HCT116 (cell line): ENCODE results near the gene MACROH2A1. TPM values are rescaled to one million over a fixed set of nuclear protein-coding genes. Genes with fewer than 3 reads are reported as not detected.

Experiments used
- ATAC-seq: fragments of 200-7000 bp; cut with Tn5 transposase; 2 replicates; pipeline ENCODE4 v1.9.1; 2020; ENCODE audit warnings: mild to moderate bottlenecking, moderate library complexity
- BruUV-seq: library from RNA; stranded (reverse); fragments of 400-500 nt; replicated peaks from 2 replicates; lab custom pipeline; 2021; lab: Mats Ljungman, UMichigan
- CTCF ChIA-PET: fragments of 300-600 bp; sonication (Branson Sonifier 250); formaldehyde crosslinking; loops from one replicate; lab custom pipeline; 2021; ENCODE audit warnings: antibody characterized with exemption; lab: Charles Lee
- POLR2A ChIA-PET: fragments of 300-600, 350-600 bp; sonication (Branson Sonifier 250); formaldehyde crosslinking; loops from one replicate; lab custom pipeline; 2021; ENCODE audit warnings: antibody characterized with exemption; lab: Charles Lee
- RAD21 ChIA-PET, 2 experiments: fragments of 300-600 bp; sonication (Branson Sonifier 250); formaldehyde crosslinking; loops; one replicate each; lab custom pipeline; 2023; ENCODE audit warnings: low total read pairs in 2 of 2; ENCODE audit not compliant: uncharacterized antibody in 2 of 2, unreplicated experiment in 2 of 2, low non-redundant PET in 1 of 2; lab: Charles Lee
- DNase-seq: peaks from one replicate; pipeline ENCODE4 v3.0.0-alpha.2; 2010; ENCODE audit warnings: low read depth, low spot score
- H2AFZ ChIP-seq: fragments of 200-600 bp; shearing (Covaris generic), sonication (generic); 2 replicates; pipeline ENCODE4 v1.6.1; 2017; ENCODE audit warnings: low read depth, mixed run types, mixed read lengths, antibody characterized with exemption, low read length; ENCODE audit not compliant: poor library complexity, severe bottlenecking
- H3K27ac ChIP-seq: 2 replicates; pipeline ENCODE4 v1.5.1; 2012; ENCODE audit warnings: low read depth, low read length
- H3K27me3 ChIP-seq: fragments of 200-600 bp; sonication (generic); 2 replicates; pipeline ENCODE4 v1.6.1; 2016; ENCODE audit warnings: mixed run types, low read length, mixed read lengths; ENCODE audit not compliant: insufficient read depth
- H3K36me3 ChIP-seq, 2 experiments: fragments of 200-500 bp in 1 of 2; fragments of 200-600 bp in 1 of 2; sonication (Bioruptor generic) in 1 of 2; sonication (generic) in 1 of 2; 2 replicates each; pipeline versions ENCODE4 v1.5.1 to v1.6.1; 2014 to 2016; ENCODE audit warnings: low read length in 2 of 2, inconsistent platforms in 1 of 2, mixed read lengths in 1 of 2, mixed run types in 1 of 2; ENCODE audit not compliant: insufficient read depth in 2 of 2, control insufficient read depth in 1 of 2
- H3K4me1 ChIP-seq, 2 experiments: fragments of 200-600 bp in 1 of 2; sonication (generic) in 1 of 2; 2 replicates each; pipeline versions ENCODE4 v1.5.1 to v1.6.1; 2012 to 2017; ENCODE audit warnings: low read length in 2 of 2, inconsistent platforms in 1 of 2, mild to moderate bottlenecking in 1 of 2, mixed read lengths in 1 of 2, mixed run types in 1 of 2, moderate library complexity in 1 of 2; ENCODE audit not compliant: insufficient read depth in 2 of 2, control insufficient read depth in 1 of 2
- H3K4me2 ChIP-seq: fragments of 200-600 bp; sonication (generic); 2 replicates; pipeline ENCODE4 v1.6.1; 2017; ENCODE audit warnings: mixed run types, low read length, mixed read lengths
- H3K4me3 ChIP-seq, 2 experiments: fragments of 200-600 bp in 1 of 2; sonication (generic) in 1 of 2; replicated peaks in 1 of 2; 2 replicates each; pipeline ENCODE4 v1.5.1; 2011 to 2016; ENCODE audit warnings: low read length in 2 of 2, control low read depth in 1 of 2, low read depth in 1 of 2, mild to moderate bottlenecking in 1 of 2, mixed read lengths in 1 of 2, mixed run types in 1 of 2
- H3K79me2 ChIP-seq: fragments of 200-600 bp; sonication (generic); 2 replicates; pipeline ENCODE4 v1.6.1; 2017; ENCODE audit warnings: mild to moderate bottlenecking, mixed run types, low read length, moderate library complexity, mixed read lengths; ENCODE audit not compliant: insufficient read depth
- H3K9ac ChIP-seq: fragments of 200-600 bp; sonication (generic); 2 replicates; pipeline ENCODE4 v1.6.1; 2016; ENCODE audit warnings: low read length, mixed read lengths
- H3K9me2 ChIP-seq: fragments of 200-600 bp; sonication (generic), shearing (Covaris generic); 2 replicates; pipeline ENCODE4 v1.6.1; 2017; ENCODE audit warnings: mixed run types, mild to moderate bottlenecking, moderate library complexity; ENCODE audit not compliant: insufficient read depth
- H3K9me3 ChIP-seq, 2 experiments: fragments of 200-500 bp in 1 of 2; fragments of 200-600 bp in 1 of 2; sonication (Bioruptor generic) in 1 of 2; sonication (generic) in 1 of 2; 2 replicates each; pipeline ENCODE4 v1.6.1; 2014 to 2017; ENCODE audit warnings: low read length in 2 of 2, mixed read lengths in 2 of 2, inconsistent platforms in 1 of 2, low read depth in 1 of 2, mild to moderate bottlenecking in 1 of 2, mixed run types in 1 of 2, moderate library complexity in 1 of 2; ENCODE audit not compliant: control insufficient read depth in 1 of 2, insufficient read depth in 1 of 2
- H4K20me1 ChIP-seq: fragments of 200-600 bp; sonication (generic), shearing (Covaris generic); 2 replicates; pipeline ENCODE4 v1.6.1; 2017; ENCODE audit warnings: mixed run types, mild to moderate bottlenecking, moderate library complexity; ENCODE audit not compliant: insufficient read depth
- CBX3 ChIP-seq: IDR thresholded peaks from 2 replicates; pipeline ENCODE4 v1.6.1; 2012; ENCODE audit warnings: low read depth
- CEBPB ChIP-seq: IDR thresholded peaks from 2 replicates; pipeline ENCODE4 v1.6.1; 2012; ENCODE audit warnings: low read depth
- CTCF ChIP-seq, 3 experiments: fragments of 200-600 bp in 1 of 3; sonication (generic) in 1 of 3; IDR thresholded peaks in 2 of 3; conservative IDR thresholded peaks in 1 of 3; 2 replicates each; pipeline ENCODE4 v1.5.1; 2012 to 2017; ENCODE audit warnings: low read depth in 2 of 3, low read length in 2 of 3, antibody characterized with exemption in 1 of 3, borderline replicate concordance in 1 of 3, control low read depth in 1 of 3, mild to moderate bottlenecking in 1 of 3, mixed read lengths in 1 of 3, mixed run types in 1 of 3, moderate library complexity in 1 of 3; ENCODE audit not compliant: insufficient read depth in 1 of 3
- EGR1 ChIP-seq: IDR thresholded peaks from 2 replicates; pipeline ENCODE4 v1.6.1; 2012; ENCODE audit warnings: low read depth
- ELF1 ChIP-seq: IDR thresholded peaks from 2 replicates; pipeline ENCODE4 v1.6.1; 2012; ENCODE audit warnings: low read depth, borderline replicate concordance
- FOSL1 ChIP-seq: IDR thresholded peaks from 2 replicates; pipeline ENCODE4 v1.6.1; 2012; ENCODE audit warnings: low read depth
- POLR2A ChIP-seq: IDR thresholded peaks from 2 replicates; pipeline ENCODE4 v1.7.0; 2011; ENCODE audit warnings: borderline replicate concordance; ENCODE audit not compliant: insufficient read depth, insufficient read length; ENCODE audit errors: extremely low read depth
- RAD21 ChIP-seq: IDR thresholded peaks from 2 replicates; pipeline ENCODE4 v1.6.1; 2012; ENCODE audit warnings: low read depth, mild to moderate bottlenecking
- REST ChIP-seq: IDR thresholded peaks from 2 replicates; pipeline ENCODE4 v1.6.1; 2012; ENCODE audit warnings: low read depth
- SIN3A ChIP-seq: IDR thresholded peaks from 2 replicates; pipeline ENCODE4 v1.6.1; 2012; ENCODE audit warnings: low read depth
- SRF ChIP-seq: IDR thresholded peaks from 2 replicates; pipeline ENCODE4 v1.6.1; 2012; ENCODE audit warnings: low read depth
- TCF7L2 ChIP-seq: IDR thresholded peaks from 2 replicates; pipeline ENCODE4 v1.7.0; 2011; ENCODE audit warnings: borderline replicate concordance, inconsistent platforms; ENCODE audit not compliant: insufficient read depth, insufficient read length; ENCODE audit errors: extremely low read depth
- ZBTB33 ChIP-seq: IDR thresholded peaks from 2 replicates; pipeline ENCODE4 v1.6.1; 2011; ENCODE audit warnings: mild to moderate bottlenecking, low read length, moderate library complexity; ENCODE audit not compliant: insufficient replicate concordance; ENCODE audit errors: extremely low read depth
- ZNF274 ChIP-seq: fragments of 200-500 bp; sonication (Bioruptor generic); IDR thresholded peaks from 2 replicates; pipeline ENCODE4 v1.6.1; 2014; ENCODE audit warnings: mild to moderate bottlenecking, low read depth, low read length, inconsistent platforms
- intact Hi-C: fragments of 100-400 bp; cut with micrococcal nuclease; formaldehyde crosslinking; loops from 2 replicates; pipeline ENCODE4 v1.10.0; 2022
- total RNA-seq: library from RNA; stranded (reverse); gene quantifications from one replicate; pipeline ENCODE4 v1.2.1, GENCODE V29; 2021; ENCODE audit not compliant: unreplicated experiment
- TF ChIP-seq, protein P1 (sequence below): IDR thresholded peaks from 2 replicates; pipeline ENCODE4 v1.6.1; 2012

The MACROH2A1 gene
- total RNA-seq, 1 experiment from 2014 or later: 218 TPM

- TF ChIP-seq CEBPB (no peak), ZNF274 (no peak), POLR2A (no peak), CBX3 (no peak), TCF7L2 (no peak), RAD21 (no peak), SRF (no peak), EGR1 (no peak), FOSL1 (no peak)
- TF ChIP-seq, protein P1, sequence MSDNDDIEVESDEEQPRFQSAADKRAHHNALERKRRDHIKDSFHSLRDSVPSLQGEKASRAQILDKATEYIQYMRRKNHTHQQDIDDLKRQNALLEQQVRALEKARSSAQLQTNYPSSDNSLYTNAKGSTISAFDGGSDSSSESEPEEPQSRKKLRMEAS: no peak
Observed at GRCh38 chr5:135375040-135375793, 23.8 kb downstream of the MACROH2A1 start (continued).

DNA sequence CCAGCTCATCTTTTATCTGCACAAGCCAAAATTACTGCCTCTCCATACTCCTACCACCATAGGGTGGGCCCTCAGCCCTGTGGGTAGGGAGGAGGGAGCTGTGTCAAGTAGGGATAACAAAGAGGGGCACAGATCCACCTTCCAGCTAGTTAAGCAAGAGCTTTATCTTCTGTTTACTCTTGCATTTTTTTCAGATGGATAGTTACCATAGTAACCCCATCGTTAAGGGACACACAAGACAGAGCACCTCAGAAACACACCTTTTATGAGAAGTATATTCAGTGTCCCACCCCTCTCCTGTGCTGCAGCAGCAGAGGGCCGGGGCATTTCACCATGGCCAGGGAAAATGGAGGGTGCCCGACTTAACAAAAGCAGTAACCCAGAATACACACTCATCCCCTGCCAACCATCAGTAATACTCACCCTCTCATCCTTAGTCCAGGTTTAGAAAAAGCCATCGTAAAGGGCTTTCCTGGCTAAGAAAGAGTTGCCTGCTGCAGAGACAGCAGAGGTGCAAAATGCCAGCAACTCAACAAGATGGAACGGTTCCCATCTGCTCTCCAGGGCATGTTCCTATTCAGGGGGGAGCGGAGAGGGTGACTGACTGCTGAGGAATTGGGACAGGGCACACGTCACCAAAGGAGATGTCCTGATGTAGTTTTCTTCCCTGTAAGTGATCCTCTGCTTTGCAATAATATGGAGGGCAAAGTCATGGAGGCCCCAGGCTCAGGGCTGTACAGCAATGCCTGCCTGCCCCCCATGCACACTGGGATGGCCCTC lies 25.1 kb downstream of the MACROH2A1 start:
- no peaks in the 10 kb centered on the region for H3K27me3 ChIP-seq
- H3K9ac ChIP-seq: no peak overlapping the region
- H3K4me2 ChIP-seq: no peak overlapping the region
- no peak overlapping the region for H3K27ac ChIP-seq
- RAD21 ChIA-PET: no interaction called here
- intact Hi-C loops: no loop called here
- TF ChIP-seq ZBTB33 (no peak), CTCF (IDR thresholded peaks at IDR 0.05 in 2 of 3, conservative IDR thresholded peaks at IDR 0.05 in 1 of 3; ENCODE audit: borderline replicate concordance in 1 of 3, insufficient read depth in 1 of 3, low read depth in 2 of 3, low read length in 2 of 3) (no peak), CBX3 (no peak), SIN3A (no peak), ELF1 (no peak), REST (no peak)
- TF ChIP-seq, all 23 proteins: peak for 0
- BruUV-seq: no TSS peak
- ATAC-seq: no peak
- no peaks in the 10 kb centered on the region for H3K9me3 ChIP-seq
- no peak overlapping the region for H2AFZ ChIP-seq
- CTCF ChIA-PET: no interaction called here
- POLR2A ChIA-PET: no interaction called here
- H3K9me2 ChIP-seq: no peaks in the 10 kb centered on the region
- no peaks in the 10 kb centered on the region for H3K4me1 ChIP-seq
- H3K36me3 ChIP-seq: peaks cover 20 to 31% of the 10 kb centered on the region in 2 experiments; a peak in 3 of 4 replicates
- no peak overlapping the region for H3K4me3 ChIP-seq
- H3K79me2 ChIP-seq: peaks cover 84% of the 10 kb centered on the region
- peaks cover 3% of the 10 kb centered on the region; the same call in 1 of the 2 replicates for H4K20me1 ChIP-seq
- DNase-seq: no peak
